Measurements from ENCODE around the gene ASAP2. TPM values are rescaled to one million over a fixed set of nuclear protein-coding genes. Genes with fewer than 3 reads are reported as not detected.

Gene ASAP2
- total and polyA plus RNA-seq, 9 of the 15 experiments (the other 6 are each of a cell fraction or from before 2014, with no cell fraction given) = 0.06 to 4.3 (median 3.1) TPM

DNA sequence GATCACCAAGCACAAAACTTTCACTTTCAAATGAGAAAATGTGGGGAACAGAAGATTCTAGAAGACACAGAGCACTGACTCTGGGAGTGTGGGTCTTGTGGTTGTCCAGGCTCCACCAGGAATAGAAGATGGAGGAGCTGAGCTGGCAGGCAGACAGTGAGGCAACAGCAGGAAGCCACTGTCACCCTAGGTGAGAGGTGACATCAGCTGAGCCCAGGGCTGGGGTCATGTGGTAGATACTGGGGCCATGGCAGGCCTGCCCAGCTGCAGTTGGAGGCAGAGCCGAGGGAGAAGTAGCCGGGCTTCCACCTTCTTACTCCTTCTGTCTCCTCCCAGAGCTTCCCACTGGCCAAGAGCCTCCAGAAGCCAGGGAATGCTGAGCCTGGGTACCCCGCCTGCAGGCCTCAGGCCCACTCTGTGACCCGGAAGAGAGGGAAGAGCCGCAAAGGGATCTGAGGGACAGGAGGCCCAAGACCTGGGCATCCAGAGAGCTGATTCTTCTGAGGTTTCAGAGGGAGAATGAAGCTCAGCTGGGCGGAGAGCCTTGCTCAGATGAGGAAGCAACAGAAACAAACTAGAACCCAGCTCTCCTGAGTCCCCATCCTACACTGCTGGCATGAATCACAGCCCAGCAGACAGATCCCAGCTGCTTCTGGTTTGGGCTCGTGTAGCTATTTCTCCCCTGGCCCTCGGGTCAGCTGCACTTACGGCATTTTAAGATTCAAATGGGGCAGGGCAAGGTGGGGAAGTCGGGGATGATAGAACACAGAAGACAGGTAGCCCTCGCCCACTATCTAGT is 39.8 kb upstream of the ASAP2 start (continued):
- TF ChIP-seq, protein P1, sequence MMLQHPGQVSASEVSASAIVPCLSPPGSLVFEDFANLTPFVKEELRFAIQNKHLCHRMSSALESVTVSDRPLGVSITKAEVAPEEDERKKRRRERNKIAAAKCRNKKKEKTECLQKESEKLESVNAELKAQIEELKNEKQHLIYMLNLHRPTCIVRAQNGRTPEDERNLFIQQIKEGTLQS (IDR thresholded peaks at IDR 0.05) = peak; percentile 39; the same call in 1 of the 2 replicates
- TF ChIP-seq, protein P1 (CRISPR knock-in tag; conservative IDR thresholded peaks at IDR 0.05) = no peak
- TF ChIP-seq MIER1 (IDR thresholded peaks at IDR 0.05; ENCODE audit: low read depth) (no peak), ELF2 (CRISPR knock-in tag; IDR thresholded peaks at IDR 0.05) (no peak)

GRCh38 chr2:9167718-9168657 is 38.6 kb upstream of the ASAP2 start:
- FAIRE-seq (peak; percentile 37), ATAC-seq (peak; percentile 29; the same call in 2 of the 3 replicates), DNase-seq (ENCODE audit: extremely low read depth in 1 of 4, low spot score in 3 of 4) (no peak)
- POLR2A ChIA-PET = interaction anchor here (0.6 to 1.2 kb wide), 4 partner anchors 15 to 1015 kb away, joined by 3 to 4 read pairs (median 3); no protein-coding TSS in a partner anchor
- H3K4me3 ChIP-seq = no peak overlapping the region
- peaks cover 8 to 21% of the 10 kb centered on the region in 2 experiments for H3K4me1 ChIP-seq (replicated peaks in 1 of 2; ENCODE audit: control insufficient read depth in 2 of 2, insufficient read depth in 2 of 2, low read length in 2 of 2)
- no peak overlapping the region for H3K27ac ChIP-seq (ENCODE audit: extremely low read depth, low read depth, low read length)
- no peak overlapping the region for H3K4me2 ChIP-seq (ENCODE audit: insufficient read depth, low read length)
- in situ Hi-C loops (cut with MboI) = no loop called here
- H3K79me2 ChIP-seq (ENCODE audit: control insufficient read depth, insufficient read depth, low read length) = no peaks in the 10 kb centered on the region
- peak overlapping the region in 1 of 2 experiments; percentile 6; a peak in 1 of 4 replicates for H3K9ac ChIP-seq (ENCODE audit: insufficient read depth in 1 of 2, low read depth in 2 of 2, low read length in 2 of 2)
- H4K20me1 ChIP-seq (replicated peaks; ENCODE audit: control insufficient read depth, insufficient read depth, low read length) = no peaks in the 10 kb centered on the region
- H3K9me1 ChIP-seq (ENCODE audit: control insufficient read depth, insufficient read depth, low read length) = no peaks in the 10 kb centered on the region
- BruUV-seq (replicated peaks) = no TSS peak
- intact Hi-C loops (cut with micrococcal nuclease) = loop anchor here (2.0 to 5.0 kb wide), 3 partner anchors 25 to 784 kb away; partner anchors contain the start of gene GRHL1
- H3K9me3 ChIP-seq (replicated peaks; ENCODE audit: control insufficient read depth, insufficient read depth, low read depth, low read length) = no peaks in the 10 kb centered on the region
- 25% methylated on average over 13 of the region's 13 CpGs for WGBS (ENCODE audit: insufficient coverage, low coverage, missing lambda C conversion rate)
- H3K27me3 ChIP-seq (ENCODE audit: control insufficient read depth in 2 of 2, insufficient read depth in 2 of 2, low read length in 2 of 2) = peaks cover 0 to 24% of the 10 kb centered on the region in 2 experiments; a peak in 3 of 5 replicates
- H3K36me3 ChIP-seq (ENCODE audit: control insufficient read depth, insufficient read depth, low read length) = no peaks in the 10 kb centered on the region
- CTCF ChIA-PET (ENCODE audit: low intra/inter-chr PET ratio) = no interaction called here
- H2AFZ ChIP-seq (ENCODE audit: low read depth, low read length) = no peak overlapping the region
- TF ChIP-seq, protein P2, sequence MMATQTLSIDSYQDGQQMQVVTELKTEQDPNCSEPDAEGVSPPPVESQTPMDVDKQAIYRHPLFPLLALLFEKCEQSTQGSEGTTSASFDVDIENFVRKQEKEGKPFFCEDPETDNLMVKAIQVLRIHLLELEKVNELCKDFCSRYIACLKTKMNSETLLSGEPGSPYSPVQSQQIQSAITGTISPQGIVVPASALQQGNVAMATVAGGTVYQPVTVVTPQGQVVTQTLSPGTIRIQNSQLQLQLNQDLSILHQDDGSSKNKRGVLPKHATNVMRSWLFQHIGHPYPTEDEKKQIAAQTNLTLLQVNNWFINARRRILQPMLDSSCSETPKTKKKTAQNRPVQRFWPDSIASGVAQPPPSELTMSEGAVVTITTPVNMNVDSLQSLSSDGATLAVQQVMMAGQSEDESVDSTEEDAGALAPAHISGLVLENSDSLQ (IDR thresholded peaks at IDR 0.05) = peak; percentile 71
- TF ChIP-seq DEAF1 (CRISPR knock-in tag; IDR thresholded peaks at IDR 0.05) = no peak
- TF ChIP-seq CREB3L1 (IDR thresholded peaks at IDR 0.05; ENCODE audit: borderline replicate concordance, low read depth) = no peak
- no peak for TF ChIP-seq ZNF282 (CRISPR knock-in tag; IDR thresholded peaks at IDR 0.05)
- 0 out of 2 replicates have a peak, but pooled peaks have one; percentile 29 for TF ChIP-seq GABPB1 (CRISPR knock-in tag; IDR thresholded peaks at IDR 0.05)
- no peak for TF ChIP-seq ATF1 (CRISPR knock-in tag; IDR thresholded peaks at IDR 0.05)
- peak; percentile 8; the same call in 1 of the 2 replicates for TF ChIP-seq ATF1 (tag; IDR thresholded peaks at IDR 0.05)
- no peak for TF ChIP-seq ZNF41 (CRISPR knock-in tag; conservative IDR thresholded peaks at IDR 0.05)
